GM12878 (cell line): ENCODE measurements around the gene CLPTM1L. TPM values are rescaled to one million over a fixed set of nuclear protein-coding genes. Genes with fewer than 3 reads are reported as not detected.

Experiments used
- ATAC-seq: fragments of 200-7000 bp; cut with Tn5 transposase; 3 replicates; pipeline ENCODE4 v1.9.1; 2020; ENCODE audit warnings: mild to moderate bottlenecking, moderate library complexity
- BruUV-seq: library from RNA; stranded (reverse); fragments of 400-500 nt; replicated peaks from 2 replicates; lab custom pipeline; 2021; lab: Mats Ljungman, UMichigan
- CTCF ChIA-PET: fragments of 300-600 bp; sonication (Branson Sonifier 250); formaldehyde crosslinking; extraction: SDS; loops from one replicate; lab custom pipeline; 2021; ENCODE audit warnings: inconsistent platforms; lab: Yijun Ruan, JAX
- POLR2A ChIA-PET: fragments of 350-600 bp; formaldehyde crosslinking; extraction: SDS; loops from one replicate; lab custom pipeline; 2021; ENCODE audit warnings: inconsistent platforms; lab: Charles Lee
- RAD21 ChIA-PET: fragments of 300-600 bp; sonication (Branson Sonifier 250); formaldehyde crosslinking; loops from one replicate; lab custom pipeline; 2023; ENCODE audit warnings: antibody characterized with exemption; ENCODE audit not compliant: unreplicated experiment; lab: Charles Lee
- SMC1A ChIA-PET: fragments of 300-600 bp; sonication (Branson Sonifier 250); formaldehyde crosslinking; loops from one replicate; lab custom pipeline; 2023; ENCODE audit not compliant: unreplicated experiment, uncharacterized antibody; lab: Charles Lee
- DNase-seq: peaks from one replicate; pipeline ENCODE4 v3.0.0-alpha.2; 2011; ENCODE audit warnings: low read depth, low spot score
- FAIRE-seq: peaks from 3 replicates; lab custom pipeline; 2011; peaks lifted over from hg19 to GRCh38; lab: Jason Lieb, UNC
- H2AFZ ChIP-seq: 2 replicates; pipeline ENCODE4 v1.6.0; 2011; ENCODE audit warnings: low read depth, low read length, control low read depth; ENCODE audit not compliant: control insufficient read depth
- H3K27ac ChIP-seq: 2 replicates; pipeline ENCODE4 v1.5.1; 2011; ENCODE audit warnings: control low read depth; ENCODE audit not compliant: control insufficient read depth, insufficient read depth
- H3K27me3 ChIP-seq, 2 experiments: replicated peaks in 1 of 2; 2 replicates each; pipeline versions ENCODE4 v1.6.0 to v1.6.1; 2011; ENCODE audit warnings: low read length in 1 of 2; ENCODE audit not compliant: control insufficient read depth in 2 of 2, insufficient read depth in 2 of 2
- H3K36me3 ChIP-seq, 2 experiments: 2 replicates each; pipeline ENCODE4 v1.5.1; 2011; ENCODE audit warnings: low read length in 1 of 2; ENCODE audit not compliant: control insufficient read depth in 2 of 2, insufficient read depth in 2 of 2
- H3K4me1 ChIP-seq: 2 replicates; pipeline ENCODE4 v1.6.1; 2011; ENCODE audit warnings: mild to moderate bottlenecking, low read length, moderate library complexity, mixed read lengths; ENCODE audit not compliant: control insufficient read depth, insufficient read depth
- H3K4me2 ChIP-seq: 2 replicates; pipeline ENCODE4 v1.6.0; 2011; ENCODE audit warnings: control low read depth; ENCODE audit not compliant: control insufficient read depth, insufficient read depth
- H3K4me3 ChIP-seq: fragments of 200-600 bp; sonication (generic); 2 replicates; pipeline ENCODE4 v1.5.1; 2016
- H3K79me2 ChIP-seq: 2 replicates; pipeline ENCODE4 v1.6.0; 2011; ENCODE audit warnings: low read length; ENCODE audit not compliant: control insufficient read depth, insufficient read depth
- H3K9ac ChIP-seq: 2 replicates; pipeline ENCODE4 v1.8.0; 2011; ENCODE audit warnings: low read length, control low read depth, mixed read lengths; ENCODE audit not compliant: control insufficient read depth, insufficient read depth
- H3K9me3 ChIP-seq: replicated peaks from 3 replicates; pipeline ENCODE4 v1.5.1; 2011; ENCODE audit warnings: mild to moderate bottlenecking, low read length; ENCODE audit not compliant: control insufficient read depth, insufficient read depth
- H4K20me1 ChIP-seq: 2 replicates; pipeline ENCODE4 v1.6.0; 2011; ENCODE audit not compliant: control insufficient read depth, insufficient read depth
- CREM ChIP-seq: IDR thresholded peaks from 2 replicates; pipeline ENCODE4 v1.6.1; 2014; ENCODE audit warnings: antibody characterized with exemption, low read depth
- JUND ChIP-seq: IDR thresholded peaks from 2 replicates; pipeline ENCODE4 v1.6.1; 2012; ENCODE audit warnings: low read depth, mild to moderate bottlenecking, low read length, improper control_type of control experiment, moderate library complexity
- RELA ChIP-seq: fragments of 450-650 bp; IDR thresholded peaks from 2 replicates; pipeline ENCODE4 v1.8.0; 2014; ENCODE audit warnings: borderline replicate concordance; ENCODE audit not compliant: partially characterized antibody
- SMARCA5 ChIP-seq: fragments of 450-650 bp; IDR thresholded peaks from 2 replicates; pipeline ENCODE4 v1.6.1; 2017; ENCODE audit warnings: mild to moderate bottlenecking
- ZBED1 ChIP-seq: IDR thresholded peaks from 2 replicates; pipeline ENCODE4 v1.6.1; 2016; ENCODE audit warnings: borderline replicate concordance
- ZBTB33 ChIP-seq: fragments of 450-650 bp; IDR thresholded peaks from 2 replicates; pipeline ENCODE4 v1.6.1; 2017; ENCODE audit warnings: mild to moderate bottlenecking
- WGBS: methylation state at CpG from one replicate; pipeline ENCODE4 v1.1.6; 2016; ENCODE audit warnings: low lambda C conversion rate; ENCODE audit not compliant: insufficient replicate concordance, insufficient coverage; ENCODE audit errors: missing lambda C conversion rate; 5-methylcytosine and 5-hydroxymethylcytosine counted together
- in situ Hi-C: fragments of 300-500 bp; cut with MboI; formaldehyde crosslinking; loops from 9 replicates; pipeline ENCODE4 v1.14.3; 2018; ENCODE audit warnings: mixed read lengths
- intact Hi-C: fragments of 100-400 bp; cut with micrococcal nuclease; formaldehyde crosslinking; loops from one replicate; pipeline ENCODE4 v1.14.2; 2022; ENCODE audit not compliant: unreplicated experiment
- polyA plus RNA-seq, 11 experiments: library from polyadenylated mRNA; depleted of rRNA in 4 of 11; unstranded in 6 of 11; stranded (reverse) in 5 of 11; fragments of >200 nt; fragmentation: Nextera tagmentation in 4 of 11; fragmentation: Illumina TruSeq in 1 of 11; extraction: Ambion mirVana in 4 of 11; extraction: Trizol in 1 of 11; gene quantifications; 1 replicate in 1 of 11; 2 replicates in 10 of 11; pipeline versions ENCODE4 v1.2.1 to v1.2.3, GENCODE V29; 2011 to 2016; ENCODE audit warnings: inconsistent platforms in 2 of 11, missing spikeins in 2 of 11, low read depth in 1 of 11
- total RNA-seq, 4 experiments: library from RNA; depleted of rRNA in 3 of 4; stranded (reverse); fragments of >200 nt in 3 of 4; fragmentation: Illumina TruSeq in 1 of 4; extraction: Trizol in 1 of 4; gene quantifications; 2 replicates each; pipeline versions ENCODE4 v1.2.1 to v1.2.3, GENCODE V29; 2013 to 2021

The CLPTM1L gene
- total and polyA plus RNA-seq, 10 of the 15 experiments (the other 5 are each of a cell fraction or from before 2014, with no cell fraction given): 2.9 to 278 (median 135) TPM

- DNase-seq (no peak), ATAC-seq (no peak), FAIRE-seq (no peak)
- H3K79me2 ChIP-seq: no peaks in the 10 kb centered on the region
- CTCF ChIA-PET: no interaction called here
- H2AFZ ChIP-seq: no peak overlapping the region
- POLR2A ChIA-PET: no interaction called here
- no TSS peak for BruUV-seq
- intact Hi-C loops (no loop called here), in situ Hi-C loops (no loop called here)
- TF ChIP-seq ZBTB33 (no peak), RELA (no peak), ZBED1 (no peak), SMARCA5 (no peak), JUND (no peak), CREM (no peak)
- no peak overlapping the region for H3K4me2 ChIP-seq
- no peaks in the 10 kb centered on the region for H3K27me3 ChIP-seq
- no peak overlapping the region for H3K4me3 ChIP-seq
- RAD21 ChIA-PET: no interaction called here
- H3K36me3 ChIP-seq: peaks cover 0 to 7% of the 10 kb centered on the region in 2 experiments; a peak in 2 of 4 replicates
- no peaks in the 10 kb centered on the region for H4K20me1 ChIP-seq
- no peaks in the 10 kb centered on the region; the same call in 2 of the 3 replicates for H3K9me3 ChIP-seq
- WGBS: 57% methylated on average over 16 of the region's 16 CpGs
- SMC1A ChIA-PET: no interaction called here
- H3K9ac ChIP-seq: no peak overlapping the region
- H3K27ac ChIP-seq: no peak overlapping the region
- no peaks in the 10 kb centered on the region for H3K4me1 ChIP-seq
Observed at GRCh38 chr5:1281038-1281882, 63.6 kb downstream of the CLPTM1L start.
